HG03139 (cell line): ENCODE data around the gene MAD1L1.

Source experiments
- ATAC-seq: cut with Tn5 transposase; IDR thresholded peaks from one replicate; pipeline ENCODE4 v1.9.1; 2021; ENCODE audit not compliant: unreplicated experiment

The MAD1L1 gene

DNA sequence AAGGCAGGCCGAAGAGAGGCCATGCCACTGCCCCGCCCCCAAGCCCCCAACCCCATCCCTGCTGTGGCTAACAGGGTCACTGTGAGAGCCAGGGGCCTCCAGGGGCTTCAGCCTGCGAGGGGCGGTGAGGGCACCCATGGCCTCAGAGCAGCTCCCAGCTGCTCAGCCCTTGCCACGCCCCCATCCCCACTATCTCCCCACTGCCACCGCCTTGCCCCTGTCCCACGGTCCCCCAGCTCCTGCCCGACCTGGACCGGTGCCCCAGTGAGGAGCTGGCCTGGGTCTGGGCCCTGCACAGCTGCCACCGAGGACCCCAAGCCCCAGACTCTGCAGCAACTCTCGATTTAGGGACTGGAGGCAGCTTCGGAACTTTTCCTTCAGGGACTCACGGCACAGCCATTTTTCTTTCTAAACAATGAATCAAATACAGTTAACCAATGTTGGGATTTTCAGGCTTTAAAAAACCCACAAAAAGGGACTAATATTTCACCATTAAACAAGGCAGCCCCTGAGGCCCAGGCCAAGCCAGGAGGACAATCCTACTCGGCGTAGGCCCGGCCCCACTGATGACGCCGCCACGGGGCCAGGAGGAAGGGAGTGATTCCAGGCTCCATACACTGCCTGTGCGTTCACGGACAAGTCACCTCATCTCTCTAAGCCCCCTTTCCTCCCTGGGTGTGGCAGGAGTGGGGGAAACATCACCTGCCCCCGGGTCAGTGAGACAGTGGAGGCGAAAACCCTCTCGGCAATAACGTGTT, 325.6 kb downstream of the MAD1L1 start:
- ATAC-seq = no peak

DNA sequence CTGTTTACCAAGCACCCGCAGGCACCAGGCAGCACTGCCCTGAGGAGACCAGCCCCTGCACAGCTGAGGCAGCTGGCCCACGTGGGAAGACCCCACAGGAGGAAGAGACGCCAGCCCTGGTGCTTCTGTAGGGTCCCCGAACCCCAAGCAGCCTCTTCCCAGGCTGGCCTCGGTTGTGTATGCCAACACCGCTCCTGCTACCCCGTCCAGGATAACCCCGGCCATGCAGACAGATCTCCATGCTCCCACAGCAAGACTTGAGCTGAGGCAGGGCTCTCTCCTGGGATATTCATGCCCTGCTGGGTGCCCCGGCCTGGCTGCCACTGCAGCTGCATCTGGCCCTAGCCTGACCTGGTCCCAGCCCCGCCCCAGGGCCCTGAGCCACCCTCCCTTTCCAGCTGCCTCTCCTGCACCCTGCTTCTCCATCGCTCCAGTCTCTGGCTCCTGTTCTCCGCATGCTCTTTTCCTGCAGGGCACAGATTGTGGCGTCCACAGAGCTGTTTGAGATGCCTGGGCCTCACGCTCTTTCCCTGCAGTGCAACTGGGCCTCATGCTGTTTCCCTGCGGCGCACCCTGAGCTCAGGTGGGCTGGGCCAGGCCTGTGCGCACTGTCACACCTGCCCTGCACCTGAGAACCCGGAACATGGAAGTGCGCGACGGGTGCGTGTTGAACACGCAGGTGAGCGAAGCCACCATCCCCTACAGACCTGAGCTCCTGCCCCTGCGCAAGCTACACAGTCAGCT, 326.5 kb downstream of the MAD1L1 start:
- ATAC-seq = no peak

- no peak for ATAC-seq
These were observed 330.4 kb downstream of the MAD1L1 start for GRCh38 chr7:1902231-1902855.

DNA sequence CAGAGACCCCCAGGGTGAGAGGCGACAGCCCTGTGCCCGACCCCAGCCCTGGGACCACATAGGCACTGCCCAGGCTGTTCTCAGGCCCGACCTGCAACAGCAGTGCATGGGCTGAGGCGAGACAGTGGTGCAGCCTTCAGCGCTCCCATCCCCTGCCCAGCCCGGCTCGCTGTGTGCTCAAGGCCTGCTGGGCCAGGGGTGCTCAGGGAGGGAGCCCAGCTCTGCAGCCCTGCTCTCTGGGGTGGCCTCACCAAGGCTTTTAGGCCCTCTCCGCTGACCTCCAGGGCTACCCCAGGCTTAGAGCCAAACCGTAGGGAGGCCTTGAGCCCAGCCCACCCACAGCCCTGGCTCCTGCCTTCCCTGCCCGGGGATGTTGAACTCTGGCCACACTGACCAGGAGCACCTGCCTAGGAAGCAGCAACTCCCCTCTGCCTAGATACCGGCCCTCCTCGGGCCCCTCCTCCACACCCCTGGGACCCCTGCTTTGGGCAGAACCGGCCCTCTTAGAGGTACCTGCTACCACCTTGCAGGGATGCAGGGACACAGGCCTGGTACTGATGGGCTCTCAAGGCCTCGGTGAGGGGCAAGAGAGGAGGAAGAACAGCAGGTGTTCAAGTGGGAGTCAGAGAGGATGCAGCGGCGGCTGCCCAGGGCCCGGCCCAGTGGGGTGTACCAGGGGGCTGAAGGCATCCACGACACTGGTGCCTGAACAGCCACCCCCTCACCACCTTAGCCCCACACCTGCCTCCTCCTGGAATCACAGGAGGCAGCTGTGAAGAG, 331.1 kb downstream of the MAD1L1 start:
- no peak for ATAC-seq

DNA sequence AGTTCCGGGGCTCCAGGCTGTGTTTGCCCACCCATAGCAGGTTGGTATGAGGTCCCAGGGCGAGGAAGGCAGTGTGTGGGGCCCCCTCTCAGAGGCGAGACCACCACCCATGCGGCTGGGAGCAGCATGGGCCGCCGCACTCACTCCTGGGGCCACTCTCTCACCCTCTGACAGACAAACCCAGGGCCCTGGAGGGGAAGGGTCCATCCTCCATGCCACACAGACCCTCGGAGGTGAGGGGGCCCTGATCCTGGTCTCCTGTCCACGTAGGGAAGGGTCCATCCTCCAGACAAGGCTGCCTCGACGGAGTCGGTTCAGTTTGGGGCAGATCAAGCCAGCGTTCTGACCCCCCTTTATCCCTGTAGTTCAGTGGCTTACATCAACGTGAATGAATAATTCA, 331.9 kb downstream of the MAD1L1 start:
- ATAC-seq = no peak

DNA sequence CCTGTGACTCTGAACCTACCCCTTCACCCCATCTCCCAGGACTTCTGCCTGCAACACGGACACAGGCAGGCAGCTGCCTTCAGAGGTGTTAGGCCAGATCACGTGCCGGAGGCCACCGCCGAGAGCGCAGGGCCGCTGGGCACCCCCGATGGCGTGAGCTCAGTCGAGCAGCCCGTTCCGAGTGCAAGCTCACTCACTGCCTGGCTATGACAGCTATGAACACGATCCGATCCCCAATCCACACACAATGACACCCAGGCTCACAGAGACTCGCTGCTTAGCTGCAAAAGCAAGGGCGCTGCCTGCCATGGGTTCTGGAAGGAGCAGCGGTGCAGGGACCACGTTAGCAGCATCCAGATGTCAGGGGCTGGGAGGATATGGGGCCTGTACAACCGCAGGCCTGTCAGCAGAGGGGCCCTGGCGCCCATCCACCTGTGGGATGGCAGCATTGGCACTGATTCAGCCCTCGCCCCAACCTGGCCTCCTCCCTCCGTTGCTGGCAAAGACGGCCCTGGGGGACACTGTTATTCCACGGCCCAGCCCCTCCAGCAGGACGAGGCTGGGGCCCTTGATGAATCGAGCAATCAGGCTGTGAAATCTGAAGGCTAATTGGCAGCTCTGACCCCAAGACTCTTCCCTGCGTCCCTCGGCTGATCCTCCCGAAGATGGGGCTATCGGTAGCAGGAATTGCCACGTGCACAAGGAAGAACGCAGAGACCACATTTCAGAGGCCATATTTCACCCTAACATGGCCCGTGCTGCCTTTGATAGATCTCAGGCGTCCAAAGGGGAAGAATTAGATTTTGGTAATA, 332.6 kb downstream of the MAD1L1 start:
- ATAC-seq = no peak

DNA sequence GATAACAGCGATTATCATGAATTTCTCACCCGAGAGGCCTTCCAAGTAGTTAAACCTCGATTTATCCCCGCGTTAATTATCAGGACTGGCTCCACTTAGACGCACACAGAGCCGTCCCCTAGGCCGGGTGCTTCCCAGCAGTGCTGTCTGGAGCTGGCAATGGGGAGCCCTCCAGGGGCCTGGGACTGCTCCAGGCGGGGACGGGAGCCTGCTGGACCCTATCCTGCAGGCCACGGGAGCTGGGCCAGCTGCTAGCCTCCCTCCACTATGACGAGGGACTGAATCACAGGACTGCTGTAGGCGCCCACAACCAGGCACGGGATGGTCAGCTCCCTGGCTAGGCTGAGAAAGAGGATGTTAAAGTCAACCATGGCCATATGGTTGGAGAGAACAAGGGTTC, 333.5 kb downstream of the MAD1L1 start:
- no peak for ATAC-seq

DNA sequence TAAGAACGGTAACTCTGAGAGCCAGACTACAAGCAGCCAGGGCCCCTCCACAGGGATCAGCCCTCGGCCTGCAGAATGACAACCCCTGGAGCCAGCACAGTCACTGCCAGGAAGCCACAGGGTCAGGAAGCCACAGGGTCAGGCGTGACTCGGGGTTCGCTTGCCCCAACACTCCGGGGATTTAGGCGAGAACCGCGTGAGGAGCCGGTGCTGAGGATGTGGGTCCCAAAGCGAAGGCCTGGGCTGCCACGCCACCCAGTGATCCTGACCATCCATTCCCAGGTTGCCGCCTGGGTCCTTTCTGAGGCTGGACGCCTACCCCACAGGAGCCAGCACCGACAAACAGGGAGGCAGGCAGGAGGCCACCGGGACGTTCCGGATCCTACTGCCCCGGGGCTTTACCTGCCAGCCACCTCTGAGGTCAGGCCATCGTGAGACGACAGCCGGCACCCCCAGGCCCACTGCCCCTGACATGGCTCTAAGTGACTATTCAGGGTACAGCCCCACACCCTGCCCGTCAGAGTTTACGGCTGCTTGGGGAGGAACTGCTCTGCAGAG, 334.0 kb downstream of the MAD1L1 start:
- no peak for ATAC-seq

DNA sequence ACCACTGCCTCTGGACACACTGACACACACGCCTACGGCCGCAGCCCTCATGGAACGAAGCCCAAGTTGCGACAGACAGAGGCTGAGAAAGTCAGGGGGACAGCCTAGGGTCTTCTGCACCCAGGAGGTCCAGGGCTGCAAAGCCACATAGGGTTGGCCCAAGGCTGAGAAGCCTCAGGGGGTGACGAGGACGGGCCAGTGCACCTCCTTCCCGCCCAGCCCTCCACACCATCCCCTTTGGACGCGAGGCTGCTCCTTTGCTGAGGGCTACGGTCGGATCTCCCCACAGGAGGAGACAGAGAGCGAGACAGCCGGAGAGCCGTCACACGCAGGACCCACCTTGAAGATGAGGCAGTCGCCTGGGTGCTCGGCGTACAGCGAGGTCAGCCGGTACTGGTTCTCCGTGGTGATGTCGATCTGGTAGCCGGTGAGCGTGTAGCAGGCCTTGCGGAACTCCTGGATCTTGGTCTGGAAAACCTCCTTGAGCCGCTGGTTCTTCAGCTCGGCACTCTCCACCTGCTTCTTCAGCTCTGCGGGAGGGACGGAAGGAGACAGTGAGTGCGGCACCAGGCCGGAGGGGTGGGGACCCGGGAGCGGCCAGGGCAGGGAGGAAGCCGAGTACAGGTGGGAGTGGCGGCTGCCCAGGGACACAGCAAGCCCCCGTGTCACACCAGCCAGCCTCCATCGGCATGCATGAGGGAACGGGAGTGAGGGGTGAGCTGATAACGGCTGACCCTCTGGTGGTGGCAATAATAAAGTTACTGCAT, 334.7 kb downstream of the MAD1L1 start:
- no peak for ATAC-seq

GRCh38 chr7:1897076-1897860, 335.5 kb downstream of the MAD1L1 start:
- no peak for ATAC-seq

- ATAC-seq = no peak
These were observed 336.9 kb downstream of the MAD1L1 start for GRCh38 chr7:1895664-1896515.

GRCh38 chr7:1894906-1895663, 337.7 kb downstream of the MAD1L1 start:
- no peak for ATAC-seq

- no peak for ATAC-seq
These were observed 338.3 kb downstream of the MAD1L1 start for GRCh38 chr7:1894313-1894900.

- ATAC-seq = no peak
These were observed 339.3 kb downstream of the MAD1L1 start for GRCh38 chr7:1893451-1893850.

- ATAC-seq = no peak
These were observed 339.7 kb downstream of the MAD1L1 start for GRCh38 chr7:1893036-1893435.
